Measurements from ENCODE around the gene FRS2. TPM values are rescaled to one million over a fixed set of nuclear protein-coding genes. Genes with fewer than 3 reads are reported as not detected.

Gene FRS2
- total and polyA plus RNA-seq, 4 experiments from 2014 or later = 8.6 to 22.2 (median 15.3) TPM

GRCh38 chr12:69467366-69467765, 2.8 kb upstream of the FRS2 start:
- peak overlapping the region in 1 of 7 donors; percentile 17 for H3K27ac Mint-ChIP-seq
- no peaks in the 10 kb centered on the region for H3K27me3 Mint-ChIP-seq
- Histone ChIP-seq H3K27ac (ENCODE audit: low read depth, low read length) (no peak overlapping the region), H3K27me3 (ENCODE audit: insufficient read depth, low read length) (no peaks in the 10 kb centered on the region), H3K36me3 (ENCODE audit: insufficient read depth, low read length) (no peaks in the 10 kb centered on the region), H3K4me3 (ENCODE audit: low read length in 2 of 2) (no peak overlapping the region), H3K9me3 (ENCODE audit: control insufficient read depth in 1 of 2, low read length in 2 of 2) (no peaks in the 10 kb centered on the region), H3K4me1 (ENCODE audit: insufficient read depth, low read length) (peaks cover 21% of the 10 kb centered on the region)
- no peaks in the 10 kb centered on the region for H3K9me3 Mint-ChIP-seq
- no peak for DNase-seq
- peaks cover 0 to 6% of the 10 kb centered on the region in 2 donors for H3K36me3 Mint-ChIP-seq
- ChIA-PET POLR2A (ENCODE audit: partially characterized antibody) (no interaction called here), CTCF (ENCODE audit: partially characterized antibody) (no interaction called here)
- intact Hi-C loops (cut with micrococcal nuclease) = no loop called here
- H3K4me1 Mint-ChIP-seq = peaks cover 14 to 26% (median 22%) of the 10 kb centered on the region in 4 donors
- peak overlapping the region in 1 of 8 donors; percentile 39 for H3K4me3 Mint-ChIP-seq

GRCh38 chr12:69468237-69469026, 1.8 kb upstream of the FRS2 start:
- Mint-ChIP-seq H3K4me3 (peak overlapping the region in 4 of 8 donors; percentile 7 to 65 (median 27)), H3K27ac (no peak overlapping the region), H3K9me3 (no peaks in the 10 kb centered on the region), H3K36me3 (peaks cover 0 to 6% of the 10 kb centered on the region in 2 donors), H3K27me3 (no peaks in the 10 kb centered on the region), H3K4me1 (peaks cover 21 to 37% (median 30%) of the 10 kb centered on the region in 4 donors)
- no peak overlapping the region for H3K4me3 ChIP-seq (ENCODE audit: low read length in 2 of 2)
- H3K27me3 ChIP-seq (ENCODE audit: insufficient read depth, low read length) = no peaks in the 10 kb centered on the region
- H3K36me3 ChIP-seq (ENCODE audit: insufficient read depth, low read length) = no peaks in the 10 kb centered on the region
- H3K9me3 ChIP-seq (ENCODE audit: control insufficient read depth in 1 of 2, low read length in 2 of 2) = no peaks in the 10 kb centered on the region
- DNase-seq = peak in 1 of 5 donors; percentile 37
- ChIA-PET POLR2A (ENCODE audit: partially characterized antibody) (no interaction called here), CTCF (ENCODE audit: partially characterized antibody) (no interaction called here)
- intact Hi-C loops (cut with micrococcal nuclease) = no loop called here
- no peak overlapping the region for H3K27ac ChIP-seq (ENCODE audit: low read depth, low read length)
- peaks cover 32% of the 10 kb centered on the region for H3K4me1 ChIP-seq (ENCODE audit: insufficient read depth, low read length)

DNA sequence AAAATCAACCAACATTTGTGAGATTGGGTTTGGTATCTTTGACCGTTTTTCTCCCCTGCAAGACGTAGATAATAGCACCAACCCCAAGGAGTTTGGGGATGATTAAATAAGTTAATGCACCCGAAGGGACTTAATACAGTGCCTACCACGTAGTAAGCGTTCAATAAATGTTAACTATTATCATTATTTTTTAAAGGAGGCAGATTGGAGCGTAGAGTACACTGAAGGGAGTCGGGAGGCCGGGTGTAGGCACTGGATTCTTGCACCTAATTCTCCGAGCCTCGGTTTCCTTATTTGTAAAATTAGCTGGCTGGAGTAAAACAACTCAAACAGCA, 367 bp upstream of the FRS2 start:
- peak overlapping the region; percentile 71 for H3K4me3 ChIP-seq (ENCODE audit: low read length in 2 of 2)

DNA sequence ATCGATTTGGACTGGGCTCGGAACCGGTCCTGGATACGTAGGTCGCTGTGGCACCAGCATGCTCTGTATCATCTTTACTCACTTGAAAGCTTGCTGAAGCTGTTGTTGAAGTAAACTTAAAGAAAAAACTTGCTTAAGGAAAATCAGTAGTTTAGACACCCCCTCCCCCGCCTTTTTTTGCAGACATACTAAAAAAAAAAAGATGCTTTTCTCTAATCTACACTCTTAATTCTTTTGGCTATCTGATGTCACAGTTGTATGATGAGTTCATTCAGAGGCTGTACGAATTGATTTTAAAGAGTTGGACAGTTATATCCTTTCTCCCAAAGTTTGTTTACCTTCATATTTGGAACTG, 865 bp downstream of the FRS2 start:
- H3K9me3 Mint-ChIP-seq = no peaks in the 10 kb centered on the region
- CTCF ChIA-PET (ENCODE audit: partially characterized antibody) = interaction anchor here (0.8 to 1.1 kb wide), 4 partner anchors 53 to 315 kb away, joined by 3 to 5 read pairs (median 4); no protein-coding TSS in a partner anchor

More for the DNA sequence above, 367 bp upstream of the FRS2 start:
- peaks cover 39% of the 10 kb centered on the region for H3K4me1 ChIP-seq (ENCODE audit: insufficient read depth, low read length)
- peak overlapping the region; percentile 81 to 99 (median 98) for H3K27ac Mint-ChIP-seq
- peaks cover 0 to 6% of the 10 kb centered on the region in 2 donors for H3K36me3 Mint-ChIP-seq
- H3K27me3 ChIP-seq (ENCODE audit: insufficient read depth, low read length) = no peaks in the 10 kb centered on the region
- H3K27ac ChIP-seq (ENCODE audit: low read depth, low read length) = peak overlapping the region; percentile 89
- peak overlapping the region; percentile 96 to 99 (median 98) for H3K4me3 Mint-ChIP-seq
- no peaks in the 10 kb centered on the region for H3K36me3 ChIP-seq (ENCODE audit: insufficient read depth, low read length)
- no peaks in the 10 kb centered on the region for H3K9me3 ChIP-seq (ENCODE audit: control insufficient read depth in 1 of 2, low read length in 2 of 2)
- CTCF ChIA-PET (ENCODE audit: partially characterized antibody) = interaction anchor here (1.0 kb wide), 1 partner anchor 101 kb away, joined by 3 read pairs; no protein-coding TSS in a partner anchor
- H3K27me3 Mint-ChIP-seq = no peaks in the 10 kb centered on the region
- intact Hi-C loops (cut with micrococcal nuclease) = loop anchor here (1.0 to 10.0 kb wide), 4 partner anchors 111 to 267 kb away; partner anchors contain the start of genes CCT2, RAB3IP and YEATS4
- H3K9me3 Mint-ChIP-seq = no peaks in the 10 kb centered on the region
- POLR2A ChIA-PET (ENCODE audit: partially characterized antibody) = interaction anchor here (1.1 to 2.8 kb wide), 5 partner anchors 116 to 269 kb away, joined by 3 to 27 read pairs (median 9); partner anchors contain the start of genes CCT2, CPSF6 and RAB3IP
- peaks cover 26 to 49% (median 40%) of the 10 kb centered on the region in 4 donors for H3K4me1 Mint-ChIP-seq
- DNase-seq = no peak

GRCh38 chr12:69471667-69472385, 1.6 kb downstream of the FRS2 start:
- peaks cover 0 to 9% of the 10 kb centered on the region in 2 donors for H3K36me3 Mint-ChIP-seq
- intact Hi-C loops (cut with micrococcal nuclease) = loop anchor here (5.0 to 10.0 kb wide), 2 partner anchors 137 to 265 kb away; partner anchors contain the start of gene RAB3IP
- no peaks in the 10 kb centered on the region for H3K27me3 Mint-ChIP-seq
- peaks cover 41 to 66% (median 53%) of the 10 kb centered on the region in 4 donors for H3K4me1 Mint-ChIP-seq
- H3K9me3 Mint-ChIP-seq = no peaks in the 10 kb centered on the region
- H3K4me3 ChIP-seq (ENCODE audit: low read length in 2 of 2) = no peak overlapping the region
- H3K9me3 ChIP-seq (ENCODE audit: control insufficient read depth in 1 of 2, low read length in 2 of 2) = no peaks in the 10 kb centered on the region
- POLR2A ChIA-PET (ENCODE audit: partially characterized antibody) = interaction anchor here (2.8 kb wide), 1 partner anchor 141 kb away, joined by 27 read pairs; no protein-coding TSS in a partner anchor
- peak overlapping the region; percentile 93 to 99 (median 98) for H3K4me3 Mint-ChIP-seq
- no peak for DNase-seq
- no peaks in the 10 kb centered on the region for H3K27me3 ChIP-seq (ENCODE audit: insufficient read depth, low read length)
- peak overlapping the region in 5 of 7 donors; percentile 26 to 91 (median 74) for H3K27ac Mint-ChIP-seq
- H3K27ac ChIP-seq (ENCODE audit: low read depth, low read length) = peak overlapping the region; percentile 89
- peaks cover 52% of the 10 kb centered on the region for H3K4me1 ChIP-seq (ENCODE audit: insufficient read depth, low read length)
- H3K36me3 ChIP-seq (ENCODE audit: insufficient read depth, low read length) = no peaks in the 10 kb centered on the region
- CTCF ChIA-PET (ENCODE audit: partially characterized antibody) = no interaction called here

More for the DNA sequence above, 865 bp downstream of the FRS2 start:
- Mint-ChIP-seq H3K27me3 (no peaks in the 10 kb centered on the region), H3K4me1 (peaks cover 36 to 62% (median 50%) of the 10 kb centered on the region in 4 donors), H3K36me3 (peaks cover 0 to 7% of the 10 kb centered on the region in 2 donors), H3K27ac (peak overlapping the region; percentile 81 to 99 (median 91)), H3K4me3 (peak overlapping the region; percentile 93 to 99 (median 98))
- POLR2A ChIA-PET (ENCODE audit: partially characterized antibody) = interaction anchor here (1.4 to 2.8 kb wide), 4 partner anchors 114 to 268 kb away, joined by 6 to 27 read pairs (median 10); partner anchors contain the start of genes CCT2, CPSF6 and RAB3IP
- Histone ChIP-seq H3K9me3 (ENCODE audit: control insufficient read depth in 1 of 2, low read length in 2 of 2) (no peaks in the 10 kb centered on the region), H3K4me3 (ENCODE audit: low read length in 2 of 2) (peak overlapping the region; percentile 71), H3K36me3 (ENCODE audit: insufficient read depth, low read length) (no peaks in the 10 kb centered on the region), H3K4me1 (ENCODE audit: insufficient read depth, low read length) (peaks cover 48% of the 10 kb centered on the region), H3K27me3 (ENCODE audit: insufficient read depth, low read length) (no peaks in the 10 kb centered on the region), H3K27ac (ENCODE audit: low read depth, low read length) (peak overlapping the region; percentile 89)
- no peak for DNase-seq
- intact Hi-C loops (cut with micrococcal nuclease) = loop anchor here (5.0 to 10.0 kb wide), 2 partner anchors 136 to 266 kb away; partner anchors contain the start of gene RAB3IP

GRCh38 chr12:69473262-69473661, 3.1 kb downstream of the FRS2 start:
- POLR2A ChIA-PET (ENCODE audit: partially characterized antibody) = no interaction called here
- Mint-ChIP-seq H3K4me3 (peak overlapping the region in 3 of 8 donors; percentile 8 to 58 (median 41)), H3K27me3 (no peaks in the 10 kb centered on the region), H3K4me1 (peaks cover 41 to 66% (median 53%) of the 10 kb centered on the region in 4 donors), H3K9me3 (no peaks in the 10 kb centered on the region), H3K36me3 (peaks cover 0 to 9% of the 10 kb centered on the region in 2 donors), H3K27ac (peak overlapping the region in 4 of 7 donors; percentile 2 to 50 (median 21))
- H3K36me3 ChIP-seq (ENCODE audit: insufficient read depth, low read length) = no peaks in the 10 kb centered on the region
- H3K4me1 ChIP-seq (ENCODE audit: insufficient read depth, low read length) = peaks cover 52% of the 10 kb centered on the region
- DNase-seq = no peak
- H3K27me3 ChIP-seq (ENCODE audit: insufficient read depth, low read length) = no peaks in the 10 kb centered on the region
- H3K9me3 ChIP-seq (ENCODE audit: control insufficient read depth in 1 of 2, low read length in 2 of 2) = no peaks in the 10 kb centered on the region
- H3K27ac ChIP-seq (ENCODE audit: low read depth, low read length) = no peak overlapping the region
- CTCF ChIA-PET (ENCODE audit: partially characterized antibody) = no interaction called here
- intact Hi-C loops (cut with micrococcal nuclease) = loop anchor here (5.0 to 10.0 kb wide), 2 partner anchors 138 to 264 kb away; partner anchors contain the start of gene RAB3IP
- H3K4me3 ChIP-seq (ENCODE audit: low read length in 2 of 2) = no peak overlapping the region
